A673 (cell line): Measurements from ENCODE around the gene SPATS2. TPM values are rescaled to one million over a fixed set of nuclear protein-coding genes. Genes with fewer than 3 reads are reported as not detected.

Experiments used
- BruUV-seq: library from RNA; stranded (reverse); fragments of 400-500 nt; replicated peaks from 2 replicates; lab custom pipeline; 2021; lab: Mats Ljungman, UMichigan
- CTCF ChIA-PET: fragments of 300-600 bp; sonication (Branson Sonifier 250); formaldehyde crosslinking; loops from one replicate; lab custom pipeline; 2022; ENCODE audit warnings: antibody characterized with exemption; lab: Charles Lee
- POLR2A ChIA-PET: fragments of 300-600 bp; sonication (Branson Sonifier 250); formaldehyde crosslinking; loops from one replicate; lab custom pipeline; 2022; ENCODE audit warnings: antibody characterized with exemption; ENCODE audit not compliant: low non-redundant PET; lab: Charles Lee
- DNase-seq: peaks from one replicate; pipeline ENCODE4 v3.0.0-alpha.2; 2015; ENCODE audit warnings: low spot score
- H3K27ac ChIP-seq: fragments of 200-600 bp; sonication (generic); 2 replicates; pipeline ENCODE4 v1.5.1; 2016; ENCODE audit warnings: mixed run types, low read depth, mild to moderate bottlenecking, mixed read lengths, antibody characterized with exemption, low read length; ENCODE audit not compliant: poor library complexity, severe bottlenecking
- H3K27me3 ChIP-seq: fragments of 200-600 bp; sonication (generic); replicated peaks from 2 replicates; pipeline ENCODE4 v1.6.1; 2017; ENCODE audit warnings: mixed run types, low read depth, mild to moderate bottlenecking, mixed read lengths, antibody characterized with exemption, low read length; ENCODE audit not compliant: insufficient read depth, poor library complexity
- H3K36me3 ChIP-seq: fragments of 200-600 bp; sonication (generic); 2 replicates; pipeline ENCODE4 v1.6.1; 2016; ENCODE audit warnings: mixed run types, mild to moderate bottlenecking, mixed read lengths, antibody characterized with exemption, low read length; ENCODE audit not compliant: insufficient read depth, poor library complexity, severe bottlenecking
- H3K4me1 ChIP-seq: fragments of 200-600 bp; sonication (generic); 2 replicates; pipeline ENCODE4 v1.6.1; 2017; ENCODE audit warnings: mixed run types, mild to moderate bottlenecking, mixed read lengths, antibody characterized with exemption, low read length; ENCODE audit not compliant: insufficient read depth, poor library complexity, severe bottlenecking
- H3K4me3 ChIP-seq: fragments of 200-600 bp; sonication (generic); 2 replicates; pipeline ENCODE4 v1.5.1; 2016; ENCODE audit warnings: low read depth, mixed run types, mild to moderate bottlenecking, mixed read lengths, low read length; ENCODE audit not compliant: poor library complexity, severe bottlenecking
- H3K9me3 ChIP-seq: fragments of 200-600 bp; sonication (generic); 2 replicates; pipeline ENCODE4 v1.6.1; 2016; ENCODE audit warnings: mixed run types, low read depth, mild to moderate bottlenecking, mixed read lengths, antibody characterized with exemption, low read length; ENCODE audit not compliant: poor library complexity, severe bottlenecking
- EZH2 ChIP-seq: fragments of 200-600 bp; sonication (generic); IDR thresholded peaks from 2 replicates; pipeline ENCODE4 v1.6.1; 2017; ENCODE audit warnings: borderline replicate concordance, low read depth, mild to moderate bottlenecking, mixed read lengths, antibody characterized with exemption, low read length; ENCODE audit not compliant: poor library complexity, severe bottlenecking
- intact Hi-C: fragments of 100-400 bp; cut with micrococcal nuclease; formaldehyde crosslinking; loops from one replicate; pipeline ENCODE4 v1.10.0; 2022; ENCODE audit not compliant: unreplicated experiment
- total RNA-seq: library from RNA; stranded (reverse); gene quantifications from 2 replicates; pipeline ENCODE4 v1.2.3, GENCODE V29; 2021
- TF ChIP-seq, protein P1 (sequence below): fragments of 300-800, 200-600 bp; sonication (generic); conservative IDR thresholded peaks from 2 replicates; pipeline ENCODE4 v1.5.1; 2017; ENCODE audit warnings: low read depth, mild to moderate bottlenecking, antibody characterized with exemption, low read length, moderate library complexity, mixed read lengths

Gene SPATS2
- total RNA-seq, 1 experiment from 2014 or later, result 82.8 TPM

DNA sequence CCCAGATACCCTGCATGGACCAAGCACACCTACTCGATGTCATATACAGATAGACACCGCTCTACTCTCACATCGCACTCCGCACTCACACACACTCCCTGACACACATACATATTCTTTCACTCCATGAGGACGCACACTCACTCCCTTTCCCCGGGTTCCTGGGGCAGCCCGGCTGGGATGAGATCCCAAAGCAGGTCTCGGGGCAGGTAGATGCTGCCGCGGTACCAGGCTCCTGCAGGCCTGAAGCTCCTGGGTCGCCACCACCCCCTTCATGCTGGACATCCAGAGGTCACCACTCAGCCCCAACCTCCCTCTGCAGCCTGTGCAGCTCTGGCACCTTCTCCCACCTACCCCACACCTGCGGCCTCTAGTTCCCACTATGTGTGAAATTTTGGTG, 32.6 kb upstream of the SPATS2 start:
- ChIA-PET CTCF (no interaction called here), POLR2A (no interaction called here)
- Histone ChIP-seq H3K27me3 (no peaks in the 10 kb centered on the region), H3K9me3 (no peaks in the 10 kb centered on the region), H3K27ac (no peak overlapping the region), H3K4me1 (peaks cover 10% of the 10 kb centered on the region), H3K4me3 (no peak overlapping the region), H3K36me3 (peaks cover 16% of the 10 kb centered on the region)
- no peak for DNase-seq
- no TSS peak for BruUV-seq
- TF ChIP-seq, protein P1, sequence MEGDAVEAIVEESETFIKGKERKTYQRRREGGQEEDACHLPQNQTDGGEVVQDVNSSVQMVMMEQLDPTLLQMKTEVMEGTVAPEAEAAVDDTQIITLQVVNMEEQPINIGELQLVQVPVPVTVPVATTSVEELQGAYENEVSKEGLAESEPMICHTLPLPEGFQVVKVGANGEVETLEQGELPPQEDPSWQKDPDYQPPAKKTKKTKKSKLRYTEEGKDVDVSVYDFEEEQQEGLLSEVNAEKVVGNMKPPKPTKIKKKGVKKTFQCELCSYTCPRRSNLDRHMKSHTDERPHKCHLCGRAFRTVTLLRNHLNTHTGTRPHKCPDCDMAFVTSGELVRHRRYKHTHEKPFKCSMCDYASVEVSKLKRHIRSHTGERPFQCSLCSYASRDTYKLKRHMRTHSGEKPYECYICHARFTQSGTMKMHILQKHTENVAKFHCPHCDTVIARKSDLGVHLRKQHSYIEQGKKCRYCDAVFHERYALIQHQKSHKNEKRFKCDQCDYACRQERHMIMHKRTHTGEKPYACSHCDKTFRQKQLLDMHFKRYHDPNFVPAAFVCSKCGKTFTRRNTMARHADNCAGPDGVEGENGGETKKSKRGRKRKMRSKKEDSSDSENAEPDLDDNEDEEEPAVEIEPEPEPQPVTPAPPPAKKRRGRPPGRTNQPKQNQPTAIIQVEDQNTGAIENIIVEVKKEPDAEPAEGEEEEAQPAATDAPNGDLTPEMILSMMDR, result no peak
- TF ChIP-seq EZH2, result no peak
- intact Hi-C loops, result no loop called here

DNA sequence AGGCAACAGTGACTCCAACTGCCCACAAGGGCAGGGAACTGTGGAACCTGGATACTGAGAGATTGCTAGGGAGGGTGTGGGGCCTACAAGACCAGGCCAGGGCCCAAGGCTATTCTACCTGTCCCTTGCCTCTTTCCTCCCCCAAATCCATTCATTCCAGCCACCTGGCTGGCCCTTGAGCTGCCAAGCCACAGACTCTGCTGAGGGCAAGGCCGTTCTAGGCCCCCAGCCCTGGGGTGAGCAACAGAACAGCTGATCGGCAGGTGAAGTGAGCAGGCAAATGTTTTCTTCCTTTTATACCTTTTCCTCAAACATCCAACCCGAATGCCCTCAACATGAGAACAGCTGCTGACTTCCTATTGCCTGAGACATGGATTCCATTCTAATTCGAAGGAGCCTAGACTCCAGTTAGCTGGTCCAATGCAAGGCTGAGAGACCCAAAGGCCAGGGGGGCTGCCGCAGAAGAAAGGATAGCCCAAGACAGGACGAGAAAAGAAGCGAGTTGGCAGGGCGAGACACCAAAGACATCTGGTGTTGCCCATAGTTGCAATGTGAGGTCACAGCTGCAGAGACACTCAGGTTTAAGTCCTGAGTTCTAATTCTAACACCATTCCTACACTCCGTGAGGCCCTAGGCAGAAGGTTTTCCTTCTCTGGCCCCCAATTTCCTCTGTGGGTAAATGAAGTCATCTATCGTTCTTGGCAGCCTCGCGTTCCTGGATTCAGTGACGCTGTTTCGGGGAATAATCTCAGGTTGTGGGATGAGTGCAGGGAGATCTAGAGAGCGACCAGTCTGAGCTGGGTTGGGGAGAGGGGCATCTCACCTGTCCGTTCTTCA, 31.9 kb upstream of the SPATS2 start:
- ChIA-PET CTCF (no interaction called here), POLR2A (no interaction called here)
- Histone ChIP-seq H3K27me3 (no peaks in the 10 kb centered on the region), H3K36me3 (peaks cover 9% of the 10 kb centered on the region), H3K4me3 (no peak overlapping the region), H3K27ac (no peak overlapping the region), H3K4me1 (peaks cover 11% of the 10 kb centered on the region), H3K9me3 (no peaks in the 10 kb centered on the region)
- intact Hi-C loops, result no loop called here
- TF ChIP-seq, protein P1, result no peak
- TF ChIP-seq EZH2, result no peak
- DNase-seq, result no peak
- BruUV-seq, result no TSS peak

DNA sequence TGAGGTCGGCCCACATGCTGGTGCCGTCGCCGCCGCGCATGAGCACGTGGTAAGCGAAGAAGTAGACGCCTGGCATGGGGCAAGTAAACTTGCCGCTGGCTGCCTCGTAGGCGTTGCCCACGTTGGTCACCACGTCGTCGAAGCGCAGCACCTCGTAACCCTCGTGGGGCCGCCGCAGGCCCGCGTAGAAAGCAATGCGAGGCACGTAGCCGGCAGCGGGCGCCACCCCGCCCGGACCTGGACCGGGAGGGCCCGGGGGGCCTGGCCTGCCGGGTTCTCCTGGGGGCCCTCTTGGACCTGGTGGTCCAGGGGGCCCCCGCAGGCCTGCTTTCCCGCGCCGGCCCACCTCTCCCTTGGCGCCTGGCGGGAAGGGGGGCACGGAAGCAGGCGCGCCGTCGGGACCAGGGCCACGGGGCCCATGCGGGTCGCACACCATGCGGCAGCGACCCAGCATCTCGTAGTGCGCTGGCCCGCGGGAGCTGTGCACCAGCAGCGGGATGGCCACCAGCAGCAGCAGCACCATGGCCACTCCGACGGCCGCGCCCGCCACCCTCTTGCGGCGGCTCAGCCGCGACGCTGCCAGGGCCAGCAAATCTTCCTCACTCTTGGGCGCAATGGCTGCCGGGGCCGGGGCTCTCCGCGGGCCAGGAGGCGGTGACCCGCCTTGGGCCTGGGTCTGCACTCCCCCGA, 31.2 kb upstream of the SPATS2 start:
- peak overlapping the region; percentile 56 for H3K4me3 ChIP-seq
- peaks cover 11% of the 10 kb centered on the region for H3K4me1 ChIP-seq
- intact Hi-C loops, result no loop called here
- TF ChIP-seq EZH2, result no peak
- TF ChIP-seq, protein P1, result no peak
- ChIA-PET POLR2A (no interaction called here), CTCF (interaction anchor here (1.2 to 2.6 kb wide), 3 partner anchors 12 to 47 kb away, joined by 3 to 14 read pairs (median 13); partner anchors contain the start of gene TROAP)
- H3K36me3 ChIP-seq, result peaks cover 1% of the 10 kb centered on the region
- H3K9me3 ChIP-seq, result no peaks in the 10 kb centered on the region
- H3K27ac ChIP-seq, result no peak overlapping the region
- H3K27me3 ChIP-seq, result no peaks in the 10 kb centered on the region
- DNase-seq, result no peak
- BruUV-seq, result no TSS peak
